ENCODE results near the gene GANC.

DNA sequence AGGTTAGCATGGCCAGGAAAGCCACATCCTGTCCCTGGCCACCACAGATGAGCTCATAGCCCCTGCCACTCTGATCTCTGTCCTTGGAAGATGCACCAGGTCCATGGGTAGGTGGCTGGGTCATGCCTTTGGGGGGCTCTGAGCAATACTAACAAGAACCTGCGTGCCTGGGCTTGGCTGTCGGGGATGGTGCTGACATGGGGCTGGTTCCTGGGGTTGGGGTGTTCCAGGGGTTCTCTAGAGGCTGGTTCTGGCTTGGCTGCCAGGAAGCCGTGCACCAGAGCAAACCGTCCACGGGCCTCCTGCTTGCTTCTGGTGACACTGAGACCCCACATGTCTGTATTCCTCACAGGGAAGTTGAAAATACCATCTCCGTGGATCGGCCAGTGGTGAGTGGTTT is 130.4 kb downstream of the GANC start:
- TF ChIP-seq, protein P1, sequence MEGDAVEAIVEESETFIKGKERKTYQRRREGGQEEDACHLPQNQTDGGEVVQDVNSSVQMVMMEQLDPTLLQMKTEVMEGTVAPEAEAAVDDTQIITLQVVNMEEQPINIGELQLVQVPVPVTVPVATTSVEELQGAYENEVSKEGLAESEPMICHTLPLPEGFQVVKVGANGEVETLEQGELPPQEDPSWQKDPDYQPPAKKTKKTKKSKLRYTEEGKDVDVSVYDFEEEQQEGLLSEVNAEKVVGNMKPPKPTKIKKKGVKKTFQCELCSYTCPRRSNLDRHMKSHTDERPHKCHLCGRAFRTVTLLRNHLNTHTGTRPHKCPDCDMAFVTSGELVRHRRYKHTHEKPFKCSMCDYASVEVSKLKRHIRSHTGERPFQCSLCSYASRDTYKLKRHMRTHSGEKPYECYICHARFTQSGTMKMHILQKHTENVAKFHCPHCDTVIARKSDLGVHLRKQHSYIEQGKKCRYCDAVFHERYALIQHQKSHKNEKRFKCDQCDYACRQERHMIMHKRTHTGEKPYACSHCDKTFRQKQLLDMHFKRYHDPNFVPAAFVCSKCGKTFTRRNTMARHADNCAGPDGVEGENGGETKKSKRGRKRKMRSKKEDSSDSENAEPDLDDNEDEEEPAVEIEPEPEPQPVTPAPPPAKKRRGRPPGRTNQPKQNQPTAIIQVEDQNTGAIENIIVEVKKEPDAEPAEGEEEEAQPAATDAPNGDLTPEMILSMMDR (IDR thresholded peaks at IDR 0.05; ENCODE audit: low read length), result no peak
- TF ChIP-seq EZH2phosphoT487 (IDR thresholded peaks at IDR 0.05; ENCODE audit: low read length) (no peak), EZH2 (optimal IDR thresholded peaks at IDR 0.05; ENCODE audit: low read depth, low read length) (no peak)

Data from MM.1S (cell line).